ENCODE data around the gene CDKN2B.

GRCh38 chr9:22028394-22028793 is 19.3 kb upstream of the CDKN2B start:
- TF ChIP-seq, protein P1, sequence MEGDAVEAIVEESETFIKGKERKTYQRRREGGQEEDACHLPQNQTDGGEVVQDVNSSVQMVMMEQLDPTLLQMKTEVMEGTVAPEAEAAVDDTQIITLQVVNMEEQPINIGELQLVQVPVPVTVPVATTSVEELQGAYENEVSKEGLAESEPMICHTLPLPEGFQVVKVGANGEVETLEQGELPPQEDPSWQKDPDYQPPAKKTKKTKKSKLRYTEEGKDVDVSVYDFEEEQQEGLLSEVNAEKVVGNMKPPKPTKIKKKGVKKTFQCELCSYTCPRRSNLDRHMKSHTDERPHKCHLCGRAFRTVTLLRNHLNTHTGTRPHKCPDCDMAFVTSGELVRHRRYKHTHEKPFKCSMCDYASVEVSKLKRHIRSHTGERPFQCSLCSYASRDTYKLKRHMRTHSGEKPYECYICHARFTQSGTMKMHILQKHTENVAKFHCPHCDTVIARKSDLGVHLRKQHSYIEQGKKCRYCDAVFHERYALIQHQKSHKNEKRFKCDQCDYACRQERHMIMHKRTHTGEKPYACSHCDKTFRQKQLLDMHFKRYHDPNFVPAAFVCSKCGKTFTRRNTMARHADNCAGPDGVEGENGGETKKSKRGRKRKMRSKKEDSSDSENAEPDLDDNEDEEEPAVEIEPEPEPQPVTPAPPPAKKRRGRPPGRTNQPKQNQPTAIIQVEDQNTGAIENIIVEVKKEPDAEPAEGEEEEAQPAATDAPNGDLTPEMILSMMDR (IDR thresholded peaks at IDR 0.05; ENCODE audit: low read length) = no peak
- TF ChIP-seq EZH2 (optimal IDR thresholded peaks at IDR 0.05; ENCODE audit: low read depth, low read length) = no peak
- TF ChIP-seq EZH2phosphoT487 (IDR thresholded peaks at IDR 0.05; ENCODE audit: low read length) = no peak

Measured in MM.1S (cell line).